ENCODE measurements around the gene ATG7.
"Not testable (repeated sequence)": the region's sequence is repeated elsewhere in the genome, so short reads cannot be mapped to it uniquely, and the experiment has no call there.

Gene ATG7

DNA sequence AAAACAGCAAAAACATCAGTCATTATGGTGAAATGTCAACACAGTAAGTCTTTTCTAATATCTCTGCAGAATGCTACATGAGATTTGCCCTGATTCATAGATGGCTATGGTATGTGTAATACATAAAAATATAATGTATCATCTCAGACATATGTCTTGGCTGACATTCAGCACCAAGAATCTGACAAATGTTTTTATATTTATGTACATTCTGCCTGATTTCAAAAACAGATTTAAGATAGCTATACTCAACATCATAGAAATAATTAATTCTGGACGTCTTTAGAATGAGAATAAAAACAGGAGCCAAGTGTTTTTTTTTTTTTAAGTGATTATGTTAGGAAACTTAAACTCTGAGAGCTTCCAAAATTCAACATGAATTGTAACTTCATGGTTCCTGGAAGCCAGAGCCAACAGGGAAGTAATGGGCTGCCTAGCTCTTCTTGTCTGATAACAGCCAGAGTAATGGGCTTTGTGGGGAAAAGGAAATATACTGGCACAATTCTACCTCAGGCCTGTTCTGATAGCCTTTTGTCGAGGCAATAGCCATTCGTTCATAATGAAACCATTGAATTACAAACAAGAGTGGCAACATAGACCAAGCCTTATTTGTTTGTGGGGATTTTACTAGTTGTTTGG, 187.1 kb downstream of the ATG7 start:
- no peak for TF ChIP-seq CTCF (IDR thresholded peaks at IDR 0.05; ENCODE audit: extremely low read depth, missing control alignments)
- DNase-seq (ENCODE audit: low spot score), result no peak

- no peak for DNase-seq (ENCODE audit: low spot score)
- TF ChIP-seq CTCF (IDR thresholded peaks at IDR 0.05; ENCODE audit: extremely low read depth, missing control alignments), result no peak
Measured at GRCh38 chr3:11461226-11461625, 189.0 kb downstream of the ATG7 start.

DNA sequence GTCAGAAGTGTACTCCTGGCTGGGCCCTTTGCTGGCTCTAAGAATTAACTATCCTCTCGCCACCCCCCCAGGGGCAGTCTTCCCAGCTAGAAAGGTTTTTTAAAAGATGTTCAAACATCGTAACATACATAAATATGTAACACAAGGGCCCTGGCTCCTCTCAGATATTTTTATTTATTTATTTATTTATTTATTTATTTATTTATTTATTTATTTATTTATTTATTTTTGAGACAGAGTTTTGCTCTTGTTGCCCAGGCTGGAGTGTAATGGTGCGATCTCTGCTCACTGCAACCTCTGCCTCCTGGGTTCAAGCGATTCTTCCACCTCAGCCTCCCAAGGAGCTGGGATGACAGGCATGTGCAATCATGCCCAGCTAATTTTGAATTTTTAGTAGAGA, 190.5 kb downstream of the ATG7 start:
- not testable (repeated sequence) for DNase-seq (ENCODE audit: low spot score)

- TF ChIP-seq CTCF (IDR thresholded peaks at IDR 0.05; ENCODE audit: extremely low read depth, missing control alignments), result no peak
- no peak for DNase-seq (ENCODE audit: low spot score)
Measured at GRCh38 chr3:11463591-11463990, 191.4 kb downstream of the ATG7 start.

DNA sequence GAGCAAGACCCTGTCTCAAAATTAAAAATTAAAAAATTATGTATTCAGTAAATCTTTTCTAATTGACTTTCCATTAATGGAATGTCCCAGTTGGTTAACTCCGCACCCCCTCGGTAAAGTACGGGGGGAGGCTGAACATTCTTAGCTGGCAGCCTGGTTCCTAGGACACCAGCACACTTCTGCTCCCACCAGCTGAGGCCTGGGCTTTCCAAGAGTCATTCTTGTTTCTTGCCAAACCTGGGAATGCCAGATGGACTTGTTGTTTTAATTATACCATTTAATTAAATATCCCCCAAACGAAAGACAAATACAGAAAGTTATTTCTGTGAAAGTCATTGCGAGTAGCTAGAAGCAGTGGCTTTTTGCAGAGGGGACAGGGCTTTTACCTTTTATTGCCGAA, 192.2 kb downstream of the ATG7 start:
- DNase-seq (ENCODE audit: low spot score), result no peak
- no peak for TF ChIP-seq CTCF (IDR thresholded peaks at IDR 0.05; ENCODE audit: extremely low read depth, missing control alignments)

- TF ChIP-seq CTCF (IDR thresholded peaks at IDR 0.05; ENCODE audit: extremely low read depth, missing control alignments), result no peak
- DNase-seq (ENCODE audit: low spot score), result no peak
Measured at GRCh38 chr3:11465744-11466616, 193.8 kb downstream of the ATG7 start.

- no peak for TF ChIP-seq CTCF (IDR thresholded peaks at IDR 0.05; ENCODE audit: extremely low read depth, missing control alignments)
- DNase-seq (ENCODE audit: low spot score), result no peak
Measured at GRCh38 chr3:11467875-11468274, 195.7 kb downstream of the ATG7 start.
